ENCODE data around the gene C1orf116. TPM values are rescaled to one million over a fixed set of nuclear protein-coding genes. Genes with fewer than 3 reads are reported as not detected.

The C1orf116 gene
- total RNA-seq, 1 experiment from 2014 or later, result 124 TPM

DNA sequence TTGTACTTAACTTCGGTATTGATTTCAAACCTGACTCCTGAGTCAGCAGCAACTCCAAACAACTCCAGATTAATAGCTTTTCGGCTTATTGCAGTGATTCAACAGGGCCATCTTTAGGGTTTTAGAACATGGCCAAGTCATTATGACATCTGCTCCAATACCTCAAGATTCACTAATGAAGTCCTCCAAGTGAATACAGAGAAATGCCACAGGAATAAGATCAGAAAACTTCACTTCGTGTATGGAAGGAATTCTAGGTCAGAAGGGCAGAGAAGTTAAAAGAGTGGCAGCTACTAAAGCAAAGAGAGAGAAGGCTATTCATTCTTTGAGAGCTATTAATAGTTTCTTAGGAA, 7.6 kb upstream of the C1orf116 start:
- BruUV-seq (replicated peaks), result no TSS peak
- TF ChIP-seq, protein P1, sequence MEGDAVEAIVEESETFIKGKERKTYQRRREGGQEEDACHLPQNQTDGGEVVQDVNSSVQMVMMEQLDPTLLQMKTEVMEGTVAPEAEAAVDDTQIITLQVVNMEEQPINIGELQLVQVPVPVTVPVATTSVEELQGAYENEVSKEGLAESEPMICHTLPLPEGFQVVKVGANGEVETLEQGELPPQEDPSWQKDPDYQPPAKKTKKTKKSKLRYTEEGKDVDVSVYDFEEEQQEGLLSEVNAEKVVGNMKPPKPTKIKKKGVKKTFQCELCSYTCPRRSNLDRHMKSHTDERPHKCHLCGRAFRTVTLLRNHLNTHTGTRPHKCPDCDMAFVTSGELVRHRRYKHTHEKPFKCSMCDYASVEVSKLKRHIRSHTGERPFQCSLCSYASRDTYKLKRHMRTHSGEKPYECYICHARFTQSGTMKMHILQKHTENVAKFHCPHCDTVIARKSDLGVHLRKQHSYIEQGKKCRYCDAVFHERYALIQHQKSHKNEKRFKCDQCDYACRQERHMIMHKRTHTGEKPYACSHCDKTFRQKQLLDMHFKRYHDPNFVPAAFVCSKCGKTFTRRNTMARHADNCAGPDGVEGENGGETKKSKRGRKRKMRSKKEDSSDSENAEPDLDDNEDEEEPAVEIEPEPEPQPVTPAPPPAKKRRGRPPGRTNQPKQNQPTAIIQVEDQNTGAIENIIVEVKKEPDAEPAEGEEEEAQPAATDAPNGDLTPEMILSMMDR (IDR thresholded peaks at IDR 0.05; ENCODE audit: unreplicated experiment), result no peak
- intact Hi-C loops (cut with micrococcal nuclease; ENCODE audit: unreplicated experiment), result no loop called here
- CTCF ChIA-PET, result interaction anchor here (0.7 to 1.3 kb wide), 2 partner anchors 12 to 17 kb away, joined by 3 read pairs; partner anchors contain the start of gene PFKFB2
- Mint-ChIP-seq H3K36me3 (ENCODE audit: insufficient read depth, unreplicated experiment) (peaks cover 26% of the 10 kb centered on the region), H3K27ac (ENCODE audit: unreplicated experiment) (no peak overlapping the region), H3K4me3 (ENCODE audit: low read depth, unreplicated experiment) (no peak overlapping the region), H3K9me3 (ENCODE audit: low read depth, unreplicated experiment) (no peaks in the 10 kb centered on the region), H3K27me3 (ENCODE audit: unreplicated experiment) (no peaks in the 10 kb centered on the region), H3K4me1 (ENCODE audit: low read depth, unreplicated experiment) (peaks cover 22% of the 10 kb centered on the region)
- no peak for DNase-seq

DNA sequence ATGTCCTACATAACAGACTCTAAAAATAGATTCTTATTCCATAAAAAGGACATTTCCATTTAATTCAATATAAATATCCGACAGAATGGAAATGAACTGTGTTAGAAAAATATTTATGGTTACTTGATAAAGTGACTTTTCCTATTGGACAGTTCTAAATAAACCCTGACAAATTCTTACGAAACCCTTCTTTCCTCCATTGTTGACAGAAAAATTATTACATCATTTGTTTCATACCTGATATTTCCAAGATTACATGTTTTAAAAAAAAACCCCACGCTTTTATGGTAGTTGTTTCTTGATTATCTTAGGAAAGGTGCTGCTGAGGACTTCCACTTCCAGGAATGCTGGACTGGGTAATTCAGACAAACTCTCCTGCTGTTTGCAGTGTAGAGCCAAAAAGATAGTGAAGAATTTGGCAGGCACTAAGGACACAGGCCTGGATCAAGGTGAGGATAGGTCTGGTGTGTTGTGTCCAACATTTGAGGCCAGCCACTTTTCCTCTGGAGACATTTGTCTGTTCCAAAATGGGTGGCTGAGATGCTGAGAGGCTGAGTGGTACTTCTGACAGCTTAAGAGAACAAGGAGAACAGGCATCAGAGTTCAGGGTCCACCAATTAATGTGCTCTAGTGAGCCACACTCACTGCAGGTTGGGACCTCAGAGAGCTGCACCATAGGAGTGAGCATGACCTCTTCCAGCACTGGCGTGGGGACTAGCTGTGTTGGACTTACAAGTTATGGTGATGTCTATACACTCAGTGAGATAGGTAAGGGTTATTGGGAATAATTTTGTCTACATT, 7.0 kb upstream of the C1orf116 start:
- Mint-ChIP-seq H3K4me3 (ENCODE audit: low read depth, unreplicated experiment) (no peak overlapping the region), H3K9me3 (ENCODE audit: low read depth, unreplicated experiment) (no peaks in the 10 kb centered on the region), H3K4me1 (ENCODE audit: low read depth, unreplicated experiment) (peaks cover 16% of the 10 kb centered on the region), H3K36me3 (ENCODE audit: insufficient read depth, unreplicated experiment) (peaks cover 25% of the 10 kb centered on the region), H3K27me3 (ENCODE audit: unreplicated experiment) (no peaks in the 10 kb centered on the region), H3K27ac (ENCODE audit: unreplicated experiment) (no peak overlapping the region)
- TF ChIP-seq, protein P1 (IDR thresholded peaks at IDR 0.05; ENCODE audit: unreplicated experiment), result no peak
- CTCF ChIA-PET, result interaction anchor here (0.7 to 1.3 kb wide), 2 partner anchors 13 to 17 kb away, joined by 3 read pairs; partner anchors contain the start of gene PFKFB2
- no peak for DNase-seq
- intact Hi-C loops (cut with micrococcal nuclease; ENCODE audit: unreplicated experiment), result no loop called here
- BruUV-seq (replicated peaks), result no TSS peak

DNA sequence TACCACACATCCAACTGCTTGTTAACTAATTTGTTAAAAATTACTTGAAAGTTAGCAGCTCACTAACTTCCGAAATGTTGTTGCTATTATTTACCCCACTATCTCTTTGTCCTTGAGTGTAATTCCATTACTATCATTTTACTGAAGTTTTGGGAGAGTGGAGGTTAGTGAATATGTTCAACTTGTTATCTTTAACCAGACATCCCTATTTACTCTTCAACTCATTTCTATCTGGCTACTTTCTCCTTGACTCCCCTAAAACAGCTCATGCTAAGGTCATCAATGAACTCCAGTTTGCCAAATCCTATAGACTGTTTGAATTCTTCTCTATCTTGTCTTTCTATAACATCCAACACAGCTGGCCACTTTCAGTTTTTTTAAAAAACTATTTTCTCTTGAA, 4.3 kb upstream of the C1orf116 start:
- DNase-seq, result no peak
- CTCF ChIA-PET, result no interaction called here
- H3K4me1 Mint-ChIP-seq (ENCODE audit: low read depth, unreplicated experiment), result peaks cover 8% of the 10 kb centered on the region

DNA sequence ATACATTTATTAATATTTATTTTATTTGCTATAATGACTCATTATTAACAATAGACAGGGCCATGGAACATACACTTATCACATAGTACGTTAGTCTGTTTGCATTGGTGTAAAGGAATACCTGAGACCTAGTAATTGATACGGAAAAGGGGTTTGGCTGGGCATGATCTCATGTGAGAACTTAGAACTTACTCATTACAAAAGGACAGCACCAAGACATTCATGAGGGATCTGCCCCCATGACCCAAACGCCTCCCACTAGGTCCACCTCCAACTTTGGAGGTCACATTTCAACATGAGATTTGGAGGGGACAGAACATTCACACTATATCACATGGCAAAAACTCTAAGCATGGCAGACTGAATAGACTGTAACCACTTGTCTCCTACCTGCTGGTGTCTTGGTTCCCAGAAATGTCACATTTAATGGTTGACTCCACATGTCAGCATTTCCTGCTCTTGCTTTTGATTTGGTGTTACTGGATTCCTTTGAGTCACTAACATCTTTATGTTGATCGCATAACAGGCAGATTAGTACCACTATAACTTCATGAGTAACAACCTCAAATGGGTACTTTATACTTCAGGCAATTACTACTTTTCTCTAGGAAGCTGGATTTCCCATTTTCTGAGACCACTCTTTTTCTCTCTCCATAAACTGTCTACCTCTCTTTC, 3.5 kb upstream of the C1orf116 start:
- no peak for DNase-seq
- Mint-ChIP-seq H3K4me1 (ENCODE audit: low read depth, unreplicated experiment) (peaks cover 8% of the 10 kb centered on the region), H3K9me3 (ENCODE audit: low read depth, unreplicated experiment) (no peaks in the 10 kb centered on the region), H3K27me3 (ENCODE audit: unreplicated experiment) (no peaks in the 10 kb centered on the region), H3K27ac (ENCODE audit: unreplicated experiment) (no peak overlapping the region), H3K36me3 (ENCODE audit: insufficient read depth, unreplicated experiment) (peaks cover 29% of the 10 kb centered on the region), H3K4me3 (ENCODE audit: low read depth, unreplicated experiment) (no peak overlapping the region)
- no TSS peak for BruUV-seq (replicated peaks)
- TF ChIP-seq, protein P1 (IDR thresholded peaks at IDR 0.05; ENCODE audit: unreplicated experiment), result no peak
- intact Hi-C loops (cut with micrococcal nuclease; ENCODE audit: unreplicated experiment), result no loop called here
- CTCF ChIA-PET, result interaction anchor here (1.5 kb wide), 2 partner anchors 14 to 31 kb away, joined by 3 to 5 read pairs; no protein-coding TSS in a partner anchor

More for the DNA sequence above, 4.3 kb upstream of the C1orf116 start:
- no peak overlapping the region for H3K4me3 Mint-ChIP-seq (ENCODE audit: low read depth, unreplicated experiment)
- TF ChIP-seq, protein P1 (IDR thresholded peaks at IDR 0.05; ENCODE audit: unreplicated experiment), result no peak
- no peaks in the 10 kb centered on the region for H3K9me3 Mint-ChIP-seq (ENCODE audit: low read depth, unreplicated experiment)
- intact Hi-C loops (cut with micrococcal nuclease; ENCODE audit: unreplicated experiment), result no loop called here
- no peaks in the 10 kb centered on the region for H3K27me3 Mint-ChIP-seq (ENCODE audit: unreplicated experiment)
- peaks cover 20% of the 10 kb centered on the region for H3K36me3 Mint-ChIP-seq (ENCODE audit: insufficient read depth, unreplicated experiment)
- no peak overlapping the region for H3K27ac Mint-ChIP-seq (ENCODE audit: unreplicated experiment)
- BruUV-seq (replicated peaks), result no TSS peak

Data from Calu3 (cell line).